ENCODE data around the gene RPL36AL. TPM values are rescaled to one million over a fixed set of nuclear protein-coding genes. Genes with fewer than 3 reads are reported as not detected.

Gene RPL36AL
- total RNA-seq, 4 donors from 2014 or later = 188 to 260 (median 211) TPM

GRCh38 chr14:49598485-49599300 is 21.7 kb downstream of the RPL36AL start, which contains the start of gene LRR1:
LRR1 (plus strand) TSS chr14:49598940; CDS start chr14:49599021, 81 bp downstream.
- intact Hi-C loops (cut with DNase I) = no loop called here
- Histone ChIP-seq H3K27ac (peak within 1 kb of the TSS; percentile 95 to 99 (median 98)), H3K4me3 (peak within 1 kb of the TSS; percentile 75 to 95 (median 84)), H3K27me3 (no peaks in the 10 kb centered on the region), H3K9me3 (no peaks in the 10 kb centered on the region), H3K36me3 (peaks cover 0 to under 1% (median 0%) of the 10 kb centered on the region in 3 donors), H3K4me1 (peaks cover 0 to 24% (median 0%) of the 10 kb centered on the region in 3 donors)
- DNase-seq = peak; percentile 41
- TF ChIP-seq POLR2A (IDR thresholded peaks at IDR 0.05) = peak in 3 of 4 donors; percentile 4 to 69 (median 26)
- TF ChIP-seq CTCF (IDR thresholded peaks at IDR 0.05) = peak in 1 of 6 experiments; percentile 9
- WGBS, 2 donors = 0 to 2% methylated on average over 10 to 11 of the region's 77 CpGs

- intact Hi-C loops (cut with DNase I) = no loop called here
- H3K27ac ChIP-seq = peak overlapping the region; percentile 95 to 99 (median 98)
- H3K27me3 ChIP-seq = no peaks in the 10 kb centered on the region
- peak overlapping the region; percentile 75 to 95 (median 84) for H3K4me3 ChIP-seq
- TF ChIP-seq POLR2A (IDR thresholded peaks at IDR 0.05) (no peak), CTCF (IDR thresholded peaks at IDR 0.05) (no peak)
- H3K9me3 ChIP-seq = no peaks in the 10 kb centered on the region
- DNase-seq = no peak
- H3K36me3 ChIP-seq = no peaks in the 10 kb centered on the region
- peaks cover 0 to 24% (median 0%) of the 10 kb centered on the region in 3 donors for H3K4me1 ChIP-seq
- WGBS, 2 donors = 0% methylated on average over 10 to 15 of the region's 15 CpGs
These were observed 22.3 kb downstream of the RPL36AL start for GRCh38 chr14:49598189-49598484.

DNA sequence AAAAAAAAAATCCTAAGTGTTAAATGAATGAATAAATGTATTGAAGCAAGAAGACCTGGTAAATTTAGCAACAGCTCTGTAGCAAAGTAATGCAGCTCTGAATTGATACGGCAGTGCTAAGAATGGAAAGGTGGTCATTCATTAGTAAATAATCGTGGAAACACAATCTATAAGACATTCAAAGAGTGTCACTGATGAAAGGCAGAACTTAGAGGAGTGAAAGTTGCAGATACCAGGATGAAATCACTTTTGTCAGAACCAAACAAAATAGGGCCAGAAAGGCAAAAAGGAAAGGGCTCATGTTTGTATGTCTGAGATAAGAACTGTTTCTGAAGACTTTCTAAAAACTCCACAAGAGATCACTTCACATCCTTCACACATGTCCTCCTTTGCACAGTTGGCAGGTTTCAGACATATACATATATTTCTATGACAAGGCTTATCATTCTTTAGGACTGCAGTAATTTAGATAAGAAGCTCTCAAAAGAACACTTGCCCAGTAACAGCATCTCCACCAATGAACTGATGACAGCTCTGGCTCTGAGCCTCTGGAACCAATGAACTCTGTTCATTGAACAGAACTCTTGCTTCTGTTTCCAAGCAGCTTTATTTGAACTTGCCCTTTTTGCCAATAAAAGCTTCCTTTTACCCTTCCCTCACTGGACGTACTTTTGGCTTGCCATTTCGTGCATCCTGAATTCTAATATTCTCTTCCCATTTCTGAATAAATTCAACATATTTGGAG is 25.9 kb downstream of the RPL36AL start:
- DNase-seq = no peak
- Histone ChIP-seq H3K4me3 (no peak overlapping the region), H3K36me3 (no peaks in the 10 kb centered on the region), H3K4me1 (peaks cover 0 to 10% (median 0%) of the 10 kb centered on the region in 3 donors), H3K27me3 (no peaks in the 10 kb centered on the region), H3K27ac (no peak overlapping the region), H3K9me3 (no peaks in the 10 kb centered on the region)
- intact Hi-C loops (cut with DNase I) = no loop called here
- TF ChIP-seq CTCF (IDR thresholded peaks at IDR 0.05) (no peak), POLR2A (IDR thresholded peaks at IDR 0.05) (no peak)
- WGBS, 2 donors = 44 to 51% methylated on average over 4 of the region's 4 CpGs

- 69 to 73% methylated on average over 3 of the region's 3 CpGs for WGBS, 2 donors
- TF ChIP-seq CTCF (IDR thresholded peaks at IDR 0.05) = no peak
- no peak for TF ChIP-seq POLR2A (IDR thresholded peaks at IDR 0.05)
These were observed 27.4 kb downstream of the RPL36AL start for GRCh38 chr14:49593016-49593415.

GRCh38 chr14:49589387-49589786 is 31.0 kb downstream of the RPL36AL start:
- Histone ChIP-seq H3K27me3 (no peaks in the 10 kb centered on the region), H3K4me1 (peaks cover 2 to 11% (median 7%) of the 10 kb centered on the region in 3 donors), H3K36me3 (peaks cover 0 to 2% (median 0%) of the 10 kb centered on the region in 3 donors), H3K9me3 (no peaks in the 10 kb centered on the region), H3K27ac (no peak overlapping the region), H3K4me3 (no peak overlapping the region)
- intact Hi-C loops (cut with DNase I) = no loop called here
- 86% methylated on average over 3 of the region's 3 CpGs for WGBS, 2 donors
- DNase-seq = no peak
- TF ChIP-seq POLR2A (IDR thresholded peaks at IDR 0.05) (no peak), CTCF (IDR thresholded peaks at IDR 0.05) (no peak)

More at GRCh38 chr14:49593016-49593415, 27.4 kb downstream of the RPL36AL start:
- DNase-seq = no peak
- intact Hi-C loops (cut with DNase I) = no loop called here
- Histone ChIP-seq H3K4me3 (no peak overlapping the region), H3K36me3 (no peaks in the 10 kb centered on the region), H3K27ac (no peak overlapping the region), H3K4me1 (peaks cover 0 to 10% (median 0%) of the 10 kb centered on the region in 3 donors), H3K9me3 (no peaks in the 10 kb centered on the region), H3K27me3 (no peaks in the 10 kb centered on the region)

All from esophagus squamous epithelium (tissue), 5 donors.